K562 (cell line): ENCODE data around the gene PTCH1. TPM values are rescaled to one million over a fixed set of nuclear protein-coding genes. Genes with fewer than 3 reads are reported as not detected.
A peak's percentile ranks its signal among the peaks of the same experiment; 100 is the strongest.

Experiments
- CTBP1 ChIP-seq: fragments of 450-650 bp; IDR thresholded peaks from 2 replicates; pipeline ENCODE4 v1.6.1; 2016; ENCODE audit warnings: borderline replicate concordance
- ETV5 ChIP-seq: sonication (generic); formaldehyde crosslinking; IDR thresholded peaks from 2 replicates; pipeline ENCODE4 v1.4.0; 2020; ENCODE audit warnings: low read depth, mild to moderate bottlenecking, missing genetic modification reagents
- FOSL1 ChIP-seq: fragments of 200-800 bp; sonication (Bioruptor generic); conservative IDR thresholded peaks from 2 replicates; pipeline ENCODE4 v1.6.1; 2016; ENCODE audit warnings: missing genetic modification characterization, missing compliant biosample characterization
- KLF1 ChIP-seq: fragments of 450-650 bp; IDR thresholded peaks from 2 replicates; pipeline ENCODE4 v1.6.1; 2016; ENCODE audit warnings: missing genetic modification characterization, missing compliant biosample characterization
- RNF2 ChIP-seq: sonication (generic); IDR thresholded peaks from 2 replicates; pipeline ENCODE4 v1.6.1; 2016
- SOX6 ChIP-seq: fragments of 450-650 bp; IDR thresholded peaks from 2 replicates; pipeline ENCODE4 v1.6.1; 2014; ENCODE audit warnings: mild to moderate bottlenecking
- TCF7L2 ChIP-seq: fragments of 150-350 bp; IDR thresholded peaks from 2 replicates; pipeline ENCODE4 v1.6.1; 2016; ENCODE audit warnings: low read depth, mild to moderate bottlenecking, low read length, moderate library complexity
- ZFP30 ChIP-seq: fragments of 250-450 bp; sonication (Bioruptor Pico); IDR thresholded peaks from 2 replicates; pipeline ENCODE4 v1.8.0; 2022; ENCODE audit warnings: moderate library complexity, mild to moderate bottlenecking, inconsistent platforms, borderline replicate concordance
- ZKSCAN8 ChIP-seq: fragments of 200-800 bp; sonication (Bioruptor generic); IDR thresholded peaks from 2 replicates; pipeline ENCODE4 v1.6.1; 2016; ENCODE audit warnings: missing genetic modification characterization, missing compliant biosample characterization
- ZNF184 ChIP-seq: sonication (generic); formaldehyde crosslinking; IDR thresholded peaks from 2 replicates; pipeline ENCODE4 v1.5.0; 2020; ENCODE audit warnings: missing genetic modification reagents
- ZNF217 ChIP-seq: sonication (generic); formaldehyde crosslinking; IDR thresholded peaks from 2 replicates; pipeline ENCODE4 v1.8.0; 2022; ENCODE audit warnings: mild to moderate bottlenecking, missing genetic modification reagents
- ZNF24 ChIP-seq: fragments of 450-650 bp; IDR thresholded peaks from 2 replicates; pipeline ENCODE4 v1.6.1; 2016
- ZNF780A ChIP-seq: fragments of 250-450 bp; sonication (Bioruptor Pico); IDR thresholded peaks from 2 replicates; pipeline ENCODE4 v1.5.0; 2021; ENCODE audit warnings: mild to moderate bottlenecking
- polyA plus RNA-seq, 8 experiments: library from polyadenylated mRNA; depleted of rRNA in 4 of 8; stranded (reverse) in 5 of 8; unstranded in 3 of 8; fragments of >200 nt; fragmentation: Nextera tagmentation in 2 of 8; fragmentation: Illumina TruSeq in 1 of 8; extraction: Ambion mirVana in 2 of 8; extraction: Trizol in 1 of 8; gene quantifications; 2 replicates each; pipeline versions ENCODE4 v1.2.1 to v1.2.3, GENCODE V29; 2011 to 2014; ENCODE audit warnings: inconsistent platforms in 1 of 8, missing spikeins in 1 of 8
- total RNA-seq, 7 experiments: library from RNA; depleted of rRNA in 6 of 7; stranded (reverse); fragments of >200 nt in 6 of 7; fragmentation: Illumina TruSeq in 2 of 7; extraction: Trizol in 2 of 7; gene quantifications; 2 replicates each; pipeline versions ENCODE4 v1.2.1 to v1.2.3, GENCODE V29; 2011 to 2021; ENCODE audit warnings: low replicate concordance in 1 of 7
- TF ChIP-seq, protein P1 (sequence below): fragments of 250-450 bp; sonication (Bioruptor Pico); IDR thresholded peaks from 2 replicates; pipeline ENCODE4 v1.5.0; 2021; ENCODE audit warnings: mild to moderate bottlenecking, moderate library complexity
- TF ChIP-seq, protein P2 (sequence below): sonication (generic); formaldehyde crosslinking; IDR thresholded peaks from 2 replicates; pipeline ENCODE4 v1.4.0; 2020; ENCODE audit warnings: mild to moderate bottlenecking, missing genetic modification reagents
- TF ChIP-seq, protein P3 (sequence below), 3 experiments: fragments of 200-800 bp in 1 of 3; fragments of 250-450 bp in 1 of 3; fragments of 450-650 bp in 1 of 3; sonication (Bioruptor Pico) in 1 of 3; sonication (Bioruptor generic) in 1 of 3; formaldehyde crosslinking in 1 of 3; IDR thresholded peaks; 2 replicates each; pipeline versions ENCODE4 v1.6.1 to v1.8.0; 2016 to 2022; ENCODE audit warnings: mild to moderate bottlenecking in 2 of 3, missing genetic modification characterization in 2 of 3, missing compliant biosample characterization in 1 of 3, moderate library complexity in 1 of 3
- TF ChIP-seq, protein P4 (sequence below), 3 experiments: fragments of 200-800 bp in 1 of 3; sonication (Bioruptor generic) in 1 of 3; sonication (generic) in 1 of 3; formaldehyde crosslinking in 1 of 3; IDR thresholded peaks; 2 replicates each; pipeline versions ENCODE4 v1.6.1 to v1.8.0; 2016 to 2022; ENCODE audit warnings: mild to moderate bottlenecking in 2 of 3, missing compliant biosample characterization in 2 of 3, missing genetic modification characterization in 2 of 3, missing genetic modification reagents in 1 of 3

PTCH1 gene
- total and polyA plus RNA-seq, 9 of the 15 experiments (the other 6 are each of a cell fraction or from before 2014, with no cell fraction given), result 0.70 to 9.9 (median 3.8) TPM

DNA sequence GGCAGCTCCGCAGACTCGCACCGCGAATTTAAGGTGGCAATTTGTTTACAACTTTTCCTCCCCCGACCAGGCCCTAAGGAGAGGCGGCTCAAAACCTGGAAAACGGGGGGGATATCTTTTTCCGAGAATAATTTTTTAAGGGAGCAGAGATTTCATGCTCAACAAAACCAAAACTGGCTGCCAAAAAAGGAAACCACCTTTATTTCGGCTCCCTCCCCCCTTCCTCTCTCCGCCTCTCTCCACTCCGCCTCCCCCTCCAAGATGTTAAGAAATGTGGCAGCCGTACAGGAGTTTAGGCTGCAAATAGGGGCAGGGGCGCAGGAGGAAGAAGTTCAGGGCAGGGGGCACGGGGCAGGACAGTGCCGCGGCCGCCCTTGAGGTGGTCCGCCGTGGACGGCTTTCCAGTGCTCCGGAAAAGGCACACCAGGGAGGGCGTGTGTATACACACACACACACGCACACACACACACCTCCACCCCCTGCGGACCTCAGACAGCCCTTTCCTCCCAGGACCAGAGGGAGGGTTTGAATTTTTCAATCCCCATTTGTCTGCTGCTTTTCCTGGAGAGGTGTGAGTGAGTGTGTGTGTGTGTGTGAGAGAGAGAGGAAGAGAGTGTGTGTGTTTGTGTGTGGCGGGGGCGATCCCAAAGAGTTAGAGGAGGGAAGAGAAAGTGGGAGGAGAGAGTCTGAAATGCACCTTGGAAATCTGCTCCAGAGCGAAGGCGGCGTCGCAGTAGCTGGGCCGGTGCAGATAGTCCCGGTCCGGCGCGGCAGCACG, 9.1 kb downstream of the PTCH1 start (continued):
- TF ChIP-seq ETV5 (CRISPR knock-in tag) (no peak), KLF1 (tag) (no peak), FOSL1 (tag) (no peak), ZFP30 (CRISPR knock-in tag) (no peak), ZNF217 (no peak), ZNF184 (CRISPR knock-in tag) (no peak), SOX6 (no peak), ZNF24 (no peak), ZKSCAN8 (CRISPR knock-in tag) (no peak), CTBP1 (peak; percentile 49; the same call in 1 of the 2 replicates), RNF2 (no peak; the same call in 1 of the 2 replicates), TCF7L2 (no peak), ZNF780A (CRISPR knock-in tag) (no peak)
- TF ChIP-seq, protein P1, sequence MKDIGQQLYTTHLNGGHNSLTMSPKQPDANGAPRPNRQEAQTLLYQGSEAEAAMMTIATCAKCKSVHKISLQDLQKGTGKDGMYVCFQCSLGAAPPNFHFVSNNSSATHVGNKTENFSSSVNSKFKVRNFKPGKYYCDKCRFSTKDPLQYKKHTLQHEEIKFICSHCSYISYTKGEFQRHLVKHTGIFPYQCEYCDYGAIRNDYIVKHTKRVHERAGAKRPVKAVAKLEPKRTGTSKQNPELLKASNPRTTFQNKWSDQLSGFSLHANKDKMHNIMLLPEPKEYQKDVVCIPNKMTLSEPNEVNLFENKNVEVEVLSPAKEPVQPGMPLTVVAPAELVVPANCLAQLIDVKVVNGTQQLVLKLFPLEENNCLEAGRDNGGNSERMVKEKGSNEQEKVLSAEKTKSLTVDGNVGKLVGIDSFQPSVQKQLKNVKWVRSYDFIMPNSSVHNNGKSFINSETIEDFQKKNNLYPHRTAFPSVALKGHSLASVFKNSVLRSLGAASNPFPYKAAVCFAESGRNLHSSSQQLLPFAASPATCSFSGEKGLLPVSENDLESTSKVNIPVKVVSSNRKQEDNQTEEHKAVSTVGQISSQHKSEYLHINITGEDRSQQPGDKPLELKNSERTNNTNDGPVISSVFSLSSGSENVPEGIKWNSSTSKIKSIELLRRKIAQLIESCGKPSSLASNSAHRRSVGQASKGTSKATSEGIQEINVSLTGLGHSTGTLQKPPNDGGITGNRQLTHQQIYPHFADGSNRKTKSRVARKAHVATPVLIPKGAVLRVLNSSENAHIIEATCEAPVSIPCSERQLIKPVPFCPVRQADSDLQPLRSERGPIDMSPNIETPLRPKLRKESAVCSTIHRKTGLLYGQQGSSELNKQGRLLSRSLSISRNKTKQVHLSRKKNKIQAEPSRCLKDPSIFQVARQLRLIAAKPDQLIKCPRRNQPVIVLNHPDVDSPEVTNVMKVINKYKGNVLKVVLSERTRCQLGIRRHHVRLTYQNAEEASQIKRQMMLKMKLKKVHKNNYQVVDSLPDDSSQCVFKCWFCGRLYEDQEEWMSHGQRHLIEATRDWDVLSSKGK (CRISPR knock-in tag), result no peak
- TF ChIP-seq, protein P2, sequence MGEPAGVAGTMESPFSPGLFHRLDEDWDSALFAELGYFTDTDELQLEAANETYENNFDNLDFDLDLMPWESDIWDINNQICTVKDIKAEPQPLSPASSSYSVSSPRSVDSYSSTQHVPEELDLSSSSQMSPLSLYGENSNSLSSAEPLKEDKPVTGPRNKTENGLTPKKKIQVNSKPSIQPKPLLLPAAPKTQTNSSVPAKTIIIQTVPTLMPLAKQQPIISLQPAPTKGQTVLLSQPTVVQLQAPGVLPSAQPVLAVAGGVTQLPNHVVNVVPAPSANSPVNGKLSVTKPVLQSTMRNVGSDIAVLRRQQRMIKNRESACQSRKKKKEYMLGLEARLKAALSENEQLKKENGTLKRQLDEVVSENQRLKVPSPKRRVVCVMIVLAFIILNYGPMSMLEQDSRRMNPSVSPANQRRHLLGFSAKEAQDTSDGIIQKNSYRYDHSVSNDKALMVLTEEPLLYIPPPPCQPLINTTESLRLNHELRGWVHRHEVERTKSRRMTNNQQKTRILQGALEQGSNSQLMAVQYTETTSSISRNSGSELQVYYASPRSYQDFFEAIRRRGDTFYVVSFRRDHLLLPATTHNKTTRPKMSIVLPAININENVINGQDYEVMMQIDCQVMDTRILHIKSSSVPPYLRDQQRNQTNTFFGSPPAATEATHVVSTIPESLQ, result no peak
- TF ChIP-seq, protein P3, sequence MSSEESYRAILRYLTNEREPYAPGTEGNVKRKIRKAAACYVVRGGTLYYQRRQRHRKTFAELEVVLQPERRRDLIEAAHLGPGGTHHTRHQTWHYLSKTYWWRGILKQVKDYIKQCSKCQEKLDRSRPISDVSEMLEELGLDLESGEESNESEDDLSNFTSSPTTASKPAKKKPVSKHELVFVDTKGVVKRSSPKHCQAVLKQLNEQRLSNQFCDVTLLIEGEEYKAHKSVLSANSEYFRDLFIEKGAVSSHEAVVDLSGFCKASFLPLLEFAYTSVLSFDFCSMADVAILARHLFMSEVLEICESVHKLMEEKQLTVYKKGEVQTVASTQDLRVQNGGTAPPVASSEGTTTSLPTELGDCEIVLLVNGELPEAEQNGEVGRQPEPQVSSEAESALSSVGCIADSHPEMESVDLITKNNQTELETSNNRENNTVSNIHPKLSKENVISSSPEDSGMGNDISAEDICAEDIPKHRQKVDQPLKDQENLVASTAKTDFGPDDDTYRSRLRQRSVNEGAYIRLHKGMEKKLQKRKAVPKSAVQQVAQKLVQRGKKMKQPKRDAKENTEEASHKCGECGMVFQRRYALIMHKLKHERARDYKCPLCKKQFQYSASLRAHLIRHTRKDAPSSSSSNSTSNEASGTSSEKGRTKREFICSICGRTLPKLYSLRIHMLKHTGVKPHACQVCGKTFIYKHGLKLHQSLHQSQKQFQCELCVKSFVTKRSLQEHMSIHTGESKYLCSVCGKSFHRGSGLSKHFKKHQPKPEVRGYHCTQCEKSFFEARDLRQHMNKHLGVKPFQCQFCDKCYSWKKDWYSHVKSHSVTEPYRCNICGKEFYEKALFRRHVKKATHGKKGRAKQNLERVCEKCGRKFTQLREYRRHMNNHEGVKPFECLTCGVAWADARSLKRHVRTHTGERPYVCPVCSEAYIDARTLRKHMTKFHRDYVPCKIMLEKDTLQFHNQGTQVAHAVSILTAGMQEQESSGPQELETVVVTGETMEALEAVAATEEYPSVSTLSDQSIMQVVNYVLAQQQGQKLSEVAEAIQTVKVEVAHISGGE (CRISPR knock-in tag; IDR thresholded peaks at IDR 0.05), result no peak
- TF ChIP-seq, protein P4, sequence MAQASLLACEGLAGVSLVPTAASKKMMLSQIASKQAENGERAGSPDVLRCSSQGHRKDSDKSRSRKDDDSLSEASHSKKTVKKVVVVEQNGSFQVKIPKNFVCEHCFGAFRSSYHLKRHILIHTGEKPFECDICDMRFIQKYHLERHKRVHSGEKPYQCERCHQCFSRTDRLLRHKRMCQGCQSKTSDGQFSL (CRISPR knock-in tag; IDR thresholded peaks at IDR 0.05), result no peak
- TF ChIP-seq, protein P4 (tag; IDR thresholded peaks at IDR 0.05), result no peak
